ENCODE measurements around the gene MTOR.

- TF ChIP-seq JUND (IDR thresholded peaks at IDR 0.05; ENCODE audit: low read depth, low read length) (no peak), SIN3A (IDR thresholded peaks at IDR 0.05; ENCODE audit: low read depth, low read length) (no peak), SUZ12 (IDR thresholded peaks at IDR 0.05; ENCODE audit: unreplicated experiment) (no peak), SUPT20H (IDR thresholded peaks at IDR 0.05; ENCODE audit: borderline replicate concordance, control insufficient read depth, low read depth, low read length) (no peak), CTCF (IDR thresholded peaks at IDR 0.05 in 2 of 3, conservative IDR thresholded peaks at IDR 0.05 in 1 of 3; ENCODE audit: control insufficient read depth in 2 of 3, extremely low read depth in 1 of 3, insufficient read depth in 1 of 3, low read depth in 3 of 3, low read length in 3 of 3) (no peak), RAD21 (IDR thresholded peaks at IDR 0.05; ENCODE audit: insufficient read depth, low read depth, low read length) (no peak), SMC3 (IDR thresholded peaks at IDR 0.05; ENCODE audit: borderline replicate concordance, low read length) (no peak)
These were observed 24.0 kb downstream of the MTOR start for GRCh38 chr1:11238311-11238710.
